NCI-H1048 (cell line): Measurements from ENCODE around the gene MRAS.
"Not testable (repeated sequence)": the region's sequence is repeated elsewhere in the genome, so short reads cannot be mapped to it uniquely, and the experiment has no call there.

Source experiments
- DNase-seq: peaks from one replicate; lab custom pipeline; 2025; lab: John Stamatoyannopoulos, UW

MRAS gene

GRCh38 chr3:138389841-138390581, 41.6 kb downstream of the MRAS start:
- no peak for DNase-seq

GRCh38 chr3:138390582-138390932, 42.2 kb downstream of the MRAS start:
- DNase-seq = no peak

DNA sequence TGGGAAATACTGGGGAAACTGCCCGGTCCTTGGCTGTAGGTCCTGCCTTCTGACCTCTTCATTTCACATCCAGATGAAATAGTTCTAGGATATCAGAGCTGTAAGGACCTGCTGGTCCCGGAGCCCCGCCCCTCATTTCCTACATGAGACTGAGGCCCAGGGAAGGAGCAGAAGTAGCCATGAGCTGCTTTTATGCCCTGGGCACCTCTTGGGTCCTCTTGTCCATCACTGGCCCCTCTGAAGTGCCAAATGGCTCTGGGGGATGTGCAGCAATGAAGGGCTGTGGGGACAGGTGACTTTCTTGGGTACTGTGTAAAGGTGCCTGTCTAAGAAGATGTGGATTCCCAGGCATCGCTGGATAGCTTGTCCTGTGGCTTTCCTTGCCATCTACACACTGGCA, 45.8 kb downstream of the MRAS start:
- DNase-seq = no peak

DNA sequence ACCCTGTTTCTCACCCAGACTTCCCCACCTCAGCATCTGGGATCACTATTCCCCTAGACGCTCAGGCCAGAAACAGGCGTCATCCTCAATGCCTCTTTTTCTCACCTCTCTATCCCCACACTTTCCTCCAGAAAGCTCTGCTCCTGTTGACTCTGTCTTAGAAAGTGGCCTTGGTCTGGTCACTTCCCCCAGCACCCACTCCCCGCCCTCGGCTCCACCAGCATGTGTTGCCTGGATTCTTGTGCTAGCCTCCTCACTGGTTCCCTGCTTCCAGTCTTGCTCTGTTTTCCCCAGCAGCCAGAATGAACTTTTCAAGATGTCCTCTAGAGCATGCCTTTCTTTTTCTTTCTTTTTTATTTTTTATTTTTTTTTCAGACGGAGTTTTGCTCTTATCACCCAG, 46.3 kb downstream of the MRAS start:
- DNase-seq = no peak

DNA sequence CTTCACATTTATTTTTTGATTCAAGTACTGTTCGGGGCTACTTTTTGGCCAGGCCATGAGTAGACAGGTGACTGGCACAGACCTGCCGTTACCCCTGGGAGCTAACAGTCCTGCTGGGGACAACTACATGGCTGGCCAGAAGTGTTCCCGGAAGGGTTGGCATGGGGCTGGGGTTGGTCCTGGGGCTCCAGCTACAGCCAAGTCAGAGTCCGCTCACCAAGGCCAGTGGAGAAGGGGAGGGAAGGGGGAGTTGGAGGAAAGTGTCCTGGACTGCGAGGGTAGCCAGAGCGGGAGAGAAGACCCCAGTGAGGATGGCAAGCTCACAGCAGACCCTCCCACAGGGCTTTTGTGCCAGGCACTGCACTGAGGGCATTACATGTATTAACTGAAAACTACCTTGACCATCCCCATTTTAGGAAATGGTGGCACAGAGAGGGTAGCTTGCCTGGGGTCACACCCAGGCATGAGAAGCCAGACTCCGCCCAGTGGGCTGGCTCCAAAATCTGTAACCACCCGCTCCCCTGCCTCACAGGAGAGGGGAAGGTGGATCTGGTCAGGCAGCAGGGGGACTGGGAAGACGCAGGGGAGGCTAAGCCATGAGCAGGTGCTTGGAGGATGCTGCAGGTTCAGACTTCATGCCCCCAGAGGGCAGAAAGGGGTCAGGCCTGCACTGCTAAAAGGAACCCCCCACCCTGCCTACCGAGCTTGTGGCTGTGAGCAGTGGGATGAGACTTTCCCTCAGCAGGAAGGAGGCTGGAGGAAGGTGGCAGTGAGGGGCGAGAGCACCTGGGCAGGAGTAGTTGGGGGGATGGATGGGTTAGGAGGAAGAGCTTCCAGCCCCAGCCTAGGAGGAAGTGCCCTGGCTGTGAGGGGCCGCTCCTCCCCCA, 47.7 kb downstream of the MRAS start:
- no peak for DNase-seq

GRCh38 chr3:138396752-138397410, 48.5 kb downstream of the MRAS start:
- no peak for DNase-seq

DNA sequence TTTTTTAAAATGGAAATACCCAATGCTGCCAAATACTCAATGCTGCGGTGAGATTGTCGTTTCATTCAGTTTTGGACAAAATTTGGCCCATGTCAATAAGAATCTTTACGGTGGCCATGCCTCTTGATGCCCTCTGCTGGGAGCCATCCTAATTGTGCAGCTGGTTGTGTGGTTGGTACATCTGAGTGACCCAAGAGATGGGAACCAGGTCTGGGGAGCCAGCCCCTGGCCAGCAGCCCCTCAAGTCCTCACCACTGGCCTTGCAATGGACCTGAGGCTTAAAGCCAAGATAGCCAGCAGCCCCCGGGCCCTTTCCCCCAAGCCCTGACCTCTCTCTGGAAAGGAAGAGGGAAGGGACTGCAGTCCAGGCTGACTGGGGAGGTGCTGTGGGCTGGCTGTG, 49.6 kb downstream of the MRAS start:
- DNase-seq = no peak

GRCh38 chr3:138398791-138399575, 50.6 kb downstream of the MRAS start:
- no peak for DNase-seq

- no peak for DNase-seq
These were observed 51.4 kb downstream of the MRAS start for GRCh38 chr3:138399766-138400165.

GRCh38 chr3:138400651-138401070, 52.3 kb downstream of the MRAS start:
- DNase-seq = no peak

DNA sequence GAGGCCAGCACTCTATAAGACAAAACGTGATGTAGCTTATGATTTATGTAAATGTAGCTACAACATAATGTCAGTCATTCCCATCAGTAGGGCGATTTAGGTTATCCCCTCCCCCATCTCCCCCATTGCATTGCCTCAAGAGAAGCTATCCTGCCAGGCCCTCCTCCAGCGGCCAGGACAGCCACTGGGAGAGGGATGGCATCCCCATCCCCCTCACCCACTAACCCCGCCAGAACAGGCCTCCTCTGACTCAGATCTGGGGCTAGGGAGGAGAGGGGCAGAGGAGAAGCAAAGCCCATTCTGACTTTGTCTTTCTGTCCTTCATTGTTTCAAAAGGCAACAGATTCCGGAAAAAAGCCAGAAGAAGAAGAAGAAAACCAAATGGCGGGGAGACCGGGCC, 53.5 kb downstream of the MRAS start:
- no peak for DNase-seq

GRCh38 chr3:138404121-138404520, 55.7 kb downstream of the MRAS start:
- no peak for DNase-seq

- no peak for DNase-seq
These were observed 56.6 kb downstream of the MRAS start for GRCh38 chr3:138405001-138405400.

GRCh38 chr3:138405486-138405885, 57.1 kb downstream of the MRAS start:
- no peak for DNase-seq

GRCh38 chr3:138406606-138407005, 58.2 kb downstream of the MRAS start:
- DNase-seq = no peak

DNA sequence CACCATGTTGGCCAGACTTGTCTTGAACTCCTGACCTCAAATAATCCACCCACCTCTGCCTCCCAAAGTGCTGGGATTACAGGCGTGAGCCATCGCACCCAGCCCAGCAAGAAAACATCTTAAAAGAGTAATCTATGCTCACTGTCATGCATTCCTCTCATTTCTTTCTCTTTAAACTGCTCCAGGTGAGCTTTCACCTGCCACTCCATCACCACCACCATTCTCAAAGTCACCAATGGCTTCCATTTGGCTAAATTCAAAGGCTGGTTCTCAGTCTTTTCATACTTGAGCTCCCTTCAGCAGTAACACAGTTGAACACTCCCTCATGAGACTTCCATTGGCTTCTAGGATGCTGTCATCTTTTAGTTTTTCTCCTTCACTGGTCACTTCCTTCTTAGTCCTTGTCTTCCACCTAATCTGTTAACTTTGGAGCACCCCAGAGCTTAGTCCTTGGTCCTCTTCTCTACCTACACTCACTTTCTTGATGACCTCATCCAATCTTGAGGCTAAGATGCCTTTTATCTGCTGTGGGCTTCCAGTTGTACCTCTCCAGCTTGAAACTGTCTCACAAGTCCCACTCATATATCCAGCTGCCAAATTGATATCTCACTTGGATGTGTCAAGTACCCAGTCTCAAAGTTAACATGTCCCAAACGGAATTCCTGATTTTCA, 59.0 kb downstream of the MRAS start:
- DNase-seq = no peak

- DNase-seq = no peak
These were observed 60.6 kb downstream of the MRAS start for GRCh38 chr3:138408751-138409570.

DNA sequence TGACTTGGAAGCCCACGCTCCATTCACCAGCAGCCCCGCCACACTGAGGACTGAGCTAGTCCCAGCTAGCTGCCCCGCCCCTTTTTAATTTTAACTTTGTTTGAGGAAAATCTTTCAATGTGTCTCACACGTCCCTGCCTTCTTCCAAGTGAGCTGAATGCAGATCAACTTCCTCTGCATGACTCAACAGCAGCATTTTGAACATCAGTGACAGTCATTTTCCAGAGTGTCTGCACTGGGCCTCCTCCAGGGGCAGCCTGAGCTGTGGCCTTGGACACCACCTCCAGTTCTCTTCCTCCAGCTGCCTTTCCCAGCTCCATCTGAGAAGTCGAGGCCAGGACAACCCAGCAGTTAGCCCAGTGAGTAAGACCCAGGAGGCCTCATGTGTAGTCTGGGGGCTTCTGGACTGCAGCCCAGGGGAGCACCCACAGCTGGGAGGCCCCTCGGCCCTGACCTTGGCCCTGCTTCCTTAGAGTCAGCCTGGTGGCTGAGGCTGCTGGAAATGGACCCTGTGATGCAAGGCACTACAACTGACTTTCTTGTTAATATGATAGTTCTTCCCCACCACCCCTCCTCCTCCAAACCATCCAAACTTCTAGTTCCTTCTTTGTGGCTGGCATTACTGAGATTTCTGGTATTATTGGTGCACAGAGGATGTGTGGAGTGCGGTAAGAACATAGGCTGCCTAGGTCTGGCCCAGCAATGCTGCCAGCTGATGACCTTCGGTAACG, 64.6 kb downstream of the MRAS start:
- no peak for DNase-seq

DNA sequence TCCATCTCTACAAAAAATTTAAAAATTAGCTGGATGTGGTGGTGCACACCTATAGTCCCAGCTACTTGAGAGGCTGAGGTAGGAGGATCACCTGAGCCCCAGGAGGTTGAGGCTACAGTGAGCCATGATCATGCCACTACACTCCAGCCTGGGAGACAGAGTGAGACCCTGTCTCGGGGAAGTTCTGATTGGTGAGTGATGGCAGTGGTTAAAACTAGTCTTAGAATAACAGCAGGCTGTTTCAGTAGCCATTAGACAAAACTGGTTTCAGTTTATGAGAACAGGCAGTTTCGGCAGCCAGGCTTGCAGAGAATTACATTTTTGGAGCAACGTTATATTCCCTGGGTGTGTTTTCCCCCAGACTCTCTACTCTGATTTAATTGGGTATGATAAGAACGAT, 67.9 kb downstream of the MRAS start:
- DNase-seq = not testable (repeated sequence)

DNA sequence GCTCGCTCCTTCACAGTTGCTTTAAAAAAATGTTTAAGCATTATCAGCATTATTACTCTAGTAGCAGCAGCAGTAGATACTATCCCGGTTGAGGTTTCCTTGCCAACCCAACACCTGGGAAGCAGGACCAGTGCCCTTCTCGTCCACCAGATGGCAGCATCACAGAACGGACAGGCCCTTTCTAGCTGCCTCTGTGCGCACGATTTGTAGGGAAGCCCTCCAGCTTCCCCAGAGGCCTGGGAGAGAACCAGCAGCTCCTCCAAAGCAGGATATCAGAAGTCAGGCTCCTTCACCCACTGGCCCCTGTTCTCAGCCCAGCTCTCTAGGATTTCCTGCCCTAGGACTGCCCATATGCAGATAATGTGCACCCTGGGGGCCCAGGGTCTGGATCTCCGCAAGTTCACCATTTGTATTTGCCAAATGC, 69.2 kb downstream of the MRAS start:
- DNase-seq = peak; percentile 54
